ENCODE data around the gene PLCG1. TPM values are rescaled to one million over a fixed set of nuclear protein-coding genes. Genes with fewer than 3 reads are reported as not detected.

Gene PLCG1
- total and polyA plus RNA-seq, 2 experiments from 2014 or later, result 27.4 to 206 TPM

- Histone ChIP-seq H3F3A (replicated peaks; ENCODE audit: low read depth) (no peaks in the 10 kb centered on the region), H3K4me3 (no peak overlapping the region), H2AFZ (no peak overlapping the region), H3K9me2 (ENCODE audit: insufficient read depth) (no peaks in the 10 kb centered on the region), H3K27ac (ENCODE audit: low read depth) (no peak overlapping the region), H3K4me1 (ENCODE audit: insufficient read depth) (no peaks in the 10 kb centered on the region), H4K20me1 (replicated peaks; ENCODE audit: insufficient read depth) (no peaks in the 10 kb centered on the region), H3K36me3 (ENCODE audit: insufficient read depth) (no peaks in the 10 kb centered on the region), H3K79me2 (replicated peaks; ENCODE audit: insufficient read depth) (no peaks in the 10 kb centered on the region), H3K4me2 (no peak overlapping the region), H3K27me3 (ENCODE audit: insufficient read depth) (no peaks in the 10 kb centered on the region)
- Mint-ChIP-seq H3K27ac (no peak overlapping the region), H3K4me3 (no peak overlapping the region), H3K36me3 (ENCODE audit: low read depth) (no peaks in the 10 kb centered on the region), H3K9me3 (no peaks in the 10 kb centered on the region), H3K27me3 (ENCODE audit: insufficient read depth, low read depth, poor library complexity) (no peaks in the 10 kb centered on the region), H3K4me1 (no peaks in the 10 kb centered on the region)
- no peak for DNase-seq (ENCODE audit: low spot score)
- ATAC-seq, result no peak
- TF ChIP-seq CREB1 (CRISPR knock-in tag; IDR thresholded peaks at IDR 0.05; ENCODE audit: low read depth) (no peak), EZH2phosphoT487 (IDR thresholded peaks at IDR 0.05; ENCODE audit: unreplicated experiment) (no peak), POLR2AphosphoS5 (IDR thresholded peaks at IDR 0.05; ENCODE audit: low read depth) (no peak), STAT1 (IDR thresholded peaks at IDR 0.05; ENCODE audit: unreplicated experiment) (no peak), NANOG (IDR thresholded peaks at IDR 0.05; ENCODE audit: borderline replicate concordance) (no peak), ETS1 (IDR thresholded peaks at IDR 0.05) (no peak), ZNF114 (CRISPR knock-in tag; IDR thresholded peaks at IDR 0.05) (no peak), EZH2 (IDR thresholded peaks at IDR 0.05; ENCODE audit: low read depth, unreplicated experiment) (no peak), CTCF (conservative IDR thresholded peaks at IDR 0.05; ENCODE audit: low read depth in 2 of 2) (no peak), REST (IDR thresholded peaks at IDR 0.05; ENCODE audit: unreplicated experiment) (no peak), JUNB (IDR thresholded peaks at IDR 0.05; ENCODE audit: unreplicated experiment) (no peak), ZNF331 (CRISPR knock-in tag; IDR thresholded peaks at IDR 0.05; ENCODE audit: low read depth) (no peak)
These were observed 89.1 kb downstream of the PLCG1 start for GRCh38 chr20:41226426-41226825.

Small RNAs within 50 kb of the gene (microRNA-seq; reads per million reads assigned to microRNA genes)
- gene MIR6871, result 1.1 reads per million

Small RNAs within 50 kb of the gene (small RNA-seq; reads per million reads assigned to genes)
- gene AL022394.1 (ENCODE audit: low replicate concordance) (not detected), gene MIR6871 (ENCODE audit: low replicate concordance) (not detected)

Other genes starting within 250 kb of the PLCG1 start
- 57.4 and 62.4 TPM in 2 replicates for gene TOP1, start 108.7 kb upstream of the PLCG1 start, total RNA-seq (2014; rRNA removed; shearing (Covaris generic))
- gene TOP1, start 108.7 kb upstream of the PLCG1 start, polyA plus RNA-seq (2016; fragmentation: Nextera tagmentation; extraction: Ambion mirVana), result 101 and 102 TPM in 2 replicates
- 2.8 and 5.3 TPM in 2 replicates for gene ZHX3, start 180.2 kb downstream of the PLCG1 start, total RNA-seq (2014; rRNA removed; shearing (Covaris generic))
- 1.7 and 4.4 TPM in 2 replicates for gene ZHX3, start 180.2 kb downstream of the PLCG1 start, polyA plus RNA-seq (2016; fragmentation: Nextera tagmentation; extraction: Ambion mirVana)
- gene LPIN3, start 203.3 kb downstream of the PLCG1 start, total RNA-seq (2014; rRNA removed; shearing (Covaris generic)), result 8.4 and 9.7 TPM in 2 replicates
- gene LPIN3, start 203.3 kb downstream of the PLCG1 start, polyA plus RNA-seq (2016; fragmentation: Nextera tagmentation; extraction: Ambion mirVana), result 6.1 and 6.5 TPM in 2 replicates
- gene EMILIN3, start 229.3 kb downstream of the PLCG1 start, total RNA-seq (2014; rRNA removed; shearing (Covaris generic)), result 6.3 and 6.6 TPM in 2 replicates
- gene EMILIN3, start 229.3 kb downstream of the PLCG1 start, polyA plus RNA-seq (2016; fragmentation: Nextera tagmentation; extraction: Ambion mirVana), result 0.53 and 0.56 TPM in 2 replicates

All from GM23338 (cell line).